GM21515 (cell line): ENCODE results near the gene CCDC57.

ENCODE experiments used
- ATAC-seq: cut with Tn5 transposase; IDR thresholded peaks from one replicate; pipeline ENCODE4 v1.9.1; 2021; ENCODE audit not compliant: unreplicated experiment

Gene CCDC57

DNA sequence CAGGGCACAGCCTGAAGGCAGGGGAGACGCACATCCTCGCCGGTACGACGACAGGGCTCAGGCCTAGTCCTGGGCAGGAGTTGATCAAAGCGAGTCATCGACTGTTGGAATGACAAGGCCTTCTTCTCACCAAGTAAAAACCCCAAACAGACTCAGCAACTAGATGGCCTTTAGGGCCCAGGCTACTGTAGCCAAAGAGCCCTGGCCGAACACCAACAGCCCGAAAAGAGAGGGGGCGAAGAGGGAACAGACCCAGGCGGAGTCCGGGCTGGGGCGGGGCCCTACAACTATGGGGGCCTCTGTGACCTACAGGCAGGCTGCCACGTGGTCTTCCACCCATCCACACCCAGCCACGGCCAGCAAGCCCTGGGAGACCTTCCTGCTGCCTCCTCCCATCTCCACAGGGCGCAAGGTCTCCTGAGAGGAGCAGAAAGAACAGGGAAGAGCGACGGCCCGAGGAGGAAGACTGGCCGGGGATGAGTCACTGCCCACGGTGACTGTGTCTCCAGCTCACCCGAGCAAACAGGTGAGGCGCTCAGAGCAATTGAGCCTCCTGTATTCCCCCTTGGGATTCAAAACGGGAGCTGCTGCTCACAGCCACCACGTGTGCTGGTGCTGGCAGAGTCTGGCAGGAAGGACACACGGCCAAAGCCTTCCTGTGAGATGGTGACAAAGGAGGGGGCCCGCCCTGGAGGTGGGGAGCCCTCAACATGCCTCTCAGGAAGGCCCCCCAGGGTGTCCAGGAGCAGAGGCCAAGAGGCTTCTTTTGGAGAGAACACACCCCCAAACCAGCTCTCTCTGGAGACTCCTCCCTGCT lies 33.9 kb upstream of the CCDC57 start:
- no peak for ATAC-seq

DNA sequence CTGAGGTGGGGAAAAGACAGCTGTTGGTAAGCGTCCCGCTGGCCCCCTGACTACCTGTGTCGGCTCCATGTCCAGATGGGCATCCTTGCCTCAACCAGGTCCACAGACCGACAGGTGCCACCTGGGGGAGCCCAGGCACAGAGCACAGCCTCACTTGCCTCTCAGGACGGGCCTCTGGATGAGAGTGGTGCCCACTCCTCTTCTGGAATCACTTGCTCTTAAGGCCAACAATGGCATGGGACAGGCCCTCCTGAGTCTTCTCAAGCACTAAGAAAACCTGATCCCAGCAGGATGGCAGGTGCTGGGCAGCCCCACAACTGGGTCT lies 33.4 kb upstream of the CCDC57 start:
- ATAC-seq: no peak

DNA sequence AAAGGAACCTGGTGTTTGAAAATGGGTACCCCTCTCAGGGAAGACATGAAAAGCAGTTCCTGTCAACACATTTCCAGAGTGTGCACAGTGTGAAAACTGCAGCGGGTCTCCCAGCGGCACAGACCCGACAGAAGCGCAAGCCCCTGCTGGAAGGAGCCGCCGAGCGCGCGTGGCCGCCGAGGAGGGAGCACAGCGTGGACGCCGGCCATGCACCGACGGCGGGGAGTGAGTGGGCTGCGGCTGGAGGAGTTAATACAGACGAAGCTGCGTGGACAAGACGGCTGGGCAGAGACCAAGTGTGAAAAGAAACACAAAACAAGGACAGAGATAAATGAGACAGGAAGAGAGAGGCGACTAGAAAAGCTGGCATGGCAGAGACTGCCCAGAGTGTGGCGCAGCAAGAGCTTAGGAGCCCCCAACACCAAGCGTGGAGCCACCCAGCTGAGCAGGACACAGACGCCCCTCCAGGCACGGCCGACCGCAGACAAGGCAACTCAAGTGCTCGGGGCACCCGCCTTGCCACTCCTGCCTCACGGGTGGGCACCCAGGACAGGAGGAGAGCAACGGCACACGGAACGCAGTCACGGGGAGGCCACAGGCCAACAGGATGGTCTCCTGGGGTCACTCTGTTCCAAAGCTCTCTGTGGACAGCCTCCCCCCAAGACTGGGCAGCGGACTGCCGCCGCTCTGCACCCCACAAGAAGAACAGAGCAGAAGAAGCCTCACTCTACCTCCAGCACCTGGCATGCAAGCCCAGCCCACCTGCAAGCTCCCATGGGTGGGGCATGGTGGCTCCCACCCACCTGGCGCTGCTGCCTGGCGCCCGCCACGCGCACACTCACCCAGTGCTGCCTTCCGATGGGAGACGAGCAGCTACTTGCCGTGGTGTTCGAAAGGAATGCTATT lies 32.7 kb upstream of the CCDC57 start:
- ATAC-seq: no peak

DNA sequence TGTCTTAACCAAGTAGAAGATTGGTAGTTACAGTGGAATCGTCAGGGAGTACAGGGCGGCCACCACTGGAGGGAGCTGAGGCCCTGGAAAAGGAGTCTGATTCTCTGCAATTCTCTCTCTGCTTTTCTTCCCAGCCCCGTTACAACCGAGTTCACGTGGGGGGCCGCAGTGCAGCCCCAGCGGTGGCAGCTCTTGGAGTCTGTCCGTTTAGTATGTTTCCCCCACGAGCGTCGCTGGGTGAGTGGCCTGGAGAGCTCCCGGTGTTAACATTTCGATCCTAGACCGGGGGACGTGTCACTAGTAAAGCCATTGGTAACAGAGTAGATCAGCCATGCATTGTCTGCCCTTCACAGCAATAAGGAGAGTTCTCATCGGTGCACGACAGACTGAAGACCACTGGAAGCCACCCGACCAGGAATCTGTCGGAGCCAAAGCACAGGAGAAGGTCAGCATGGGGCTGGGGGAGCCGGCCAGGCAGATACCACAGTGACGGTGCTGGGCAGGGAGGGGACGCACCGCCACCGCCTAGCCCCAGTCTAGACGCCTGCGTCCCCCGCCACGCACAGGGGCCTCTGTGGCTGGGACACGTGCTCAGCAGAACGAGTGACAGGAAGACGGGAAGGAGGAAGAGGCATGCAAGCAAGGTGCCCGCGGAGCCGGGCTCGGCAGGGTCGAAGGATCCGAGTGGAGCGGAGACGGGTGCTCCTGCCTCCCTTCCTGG lies 31.9 kb upstream of the CCDC57 start:
- ATAC-seq: no peak

DNA sequence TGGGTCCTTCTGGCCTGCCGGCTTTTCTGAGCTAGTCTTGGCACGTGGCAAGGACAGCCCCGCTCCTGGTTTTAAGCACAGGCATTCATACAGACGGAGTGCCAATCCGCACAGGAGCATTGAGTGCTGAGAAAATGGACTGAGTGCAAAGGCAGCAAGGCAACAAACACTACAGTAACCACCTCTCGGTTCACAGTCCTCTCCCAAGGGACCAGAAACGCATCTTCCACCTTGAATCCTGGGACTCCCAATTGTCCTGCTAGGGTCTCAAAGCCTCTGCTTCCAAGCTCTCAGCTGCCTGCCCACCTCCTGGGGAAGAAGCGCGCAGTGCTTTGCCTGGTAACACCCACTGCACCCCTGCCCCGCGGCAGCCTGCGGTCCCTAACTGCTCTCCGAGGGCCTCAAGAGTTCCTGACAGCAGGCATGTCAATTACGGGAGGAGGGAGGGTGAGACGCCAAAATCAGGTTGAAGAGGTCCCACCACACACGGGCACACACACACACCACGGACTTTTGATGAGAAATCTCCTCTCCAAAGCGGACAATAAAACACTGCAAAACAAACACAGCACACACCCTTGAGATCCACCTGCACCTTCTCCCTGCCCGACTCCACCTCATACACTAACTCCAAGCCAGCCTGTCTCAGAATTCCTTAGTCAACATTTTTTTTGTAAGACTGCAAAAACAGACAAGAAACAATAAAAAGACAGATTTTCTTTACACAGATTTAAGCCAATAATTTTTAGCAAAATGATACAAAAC lies 31.2 kb upstream of the CCDC57 start:
- no peak for ATAC-seq

DNA sequence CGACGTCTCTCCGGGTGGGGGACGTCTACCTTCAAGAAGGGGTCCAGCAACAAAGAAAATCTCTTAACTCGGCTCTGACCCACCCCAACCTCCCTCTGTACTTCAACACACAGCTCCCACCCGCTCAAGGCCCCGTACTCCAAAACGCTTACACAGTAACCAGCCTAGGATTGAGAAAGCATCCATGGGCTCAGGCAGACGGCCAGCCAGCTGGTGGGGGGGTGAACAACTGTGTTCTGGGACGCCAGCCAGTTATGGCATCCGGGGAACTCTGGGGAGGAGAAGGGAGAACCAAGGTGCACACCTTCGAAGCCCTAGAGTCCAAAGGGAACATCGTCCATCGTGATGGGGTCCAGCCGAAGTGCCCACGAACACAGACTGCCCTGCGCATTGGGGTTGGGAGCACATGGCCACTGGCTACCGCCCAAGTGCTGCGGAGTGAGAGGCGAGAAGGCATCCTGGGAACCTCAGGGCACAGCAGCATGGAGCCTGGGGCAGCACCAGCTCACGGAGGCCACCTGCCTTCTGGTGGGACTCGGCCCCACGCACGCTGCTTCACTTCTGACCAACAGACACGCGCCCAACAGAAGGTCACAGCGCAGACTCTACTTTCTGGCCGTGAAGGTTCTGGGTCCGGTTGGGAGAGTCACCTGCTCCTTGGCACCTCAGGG lies 30.5 kb upstream of the CCDC57 start:
- no peak for ATAC-seq

DNA sequence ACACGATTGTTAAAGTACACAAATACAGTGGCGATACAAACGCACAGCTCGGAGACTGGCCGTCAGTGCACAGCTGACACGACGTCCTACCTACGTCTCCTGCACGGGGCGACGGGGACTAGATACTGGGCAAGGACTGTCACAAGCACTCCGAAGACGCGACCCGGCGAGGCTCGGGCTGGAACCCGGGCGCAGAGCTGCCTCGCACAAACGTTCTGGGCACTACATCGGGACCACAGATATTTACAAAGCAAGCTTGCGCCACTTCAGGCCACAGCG lies 30.0 kb upstream of the CCDC57 start:
- ATAC-seq: no peak

DNA sequence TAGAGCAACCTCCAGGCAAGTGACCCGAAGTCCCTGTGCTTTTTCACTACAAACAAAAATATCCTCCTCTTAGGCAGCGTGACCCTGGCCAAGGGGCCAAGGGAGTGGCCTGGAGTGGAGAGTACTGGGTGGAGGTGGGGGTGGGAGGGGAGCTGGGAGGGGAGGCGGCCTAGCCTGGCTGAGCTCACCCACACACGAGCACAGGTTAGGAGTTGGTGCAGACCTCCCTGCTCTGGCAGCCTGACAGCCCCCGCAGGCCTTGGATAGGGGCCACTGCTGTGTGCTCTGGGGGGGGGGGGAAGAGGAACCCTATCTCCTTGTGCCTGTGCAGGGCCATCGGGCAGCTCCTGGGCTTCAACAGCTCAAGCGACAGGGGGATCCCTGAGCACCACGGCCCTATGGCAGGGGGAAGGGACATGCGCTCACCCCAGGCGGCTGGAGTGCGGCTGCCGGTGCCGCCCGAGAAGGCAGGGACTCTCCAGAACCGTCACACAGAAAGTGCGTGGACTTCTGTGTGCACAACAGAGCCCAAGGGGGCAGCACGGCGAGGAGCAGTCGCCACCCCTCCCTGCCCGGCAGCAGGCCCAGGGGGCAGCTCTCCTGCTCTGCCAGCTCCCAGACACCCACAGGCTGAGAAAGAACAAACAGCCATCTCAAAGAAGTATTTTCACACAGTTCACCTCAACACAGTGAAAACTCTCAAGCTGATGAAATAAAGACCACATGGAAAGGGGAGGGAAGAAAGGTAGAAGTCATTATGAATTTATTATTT lies 29.5 kb upstream of the CCDC57 start:
- ATAC-seq: no peak

DNA sequence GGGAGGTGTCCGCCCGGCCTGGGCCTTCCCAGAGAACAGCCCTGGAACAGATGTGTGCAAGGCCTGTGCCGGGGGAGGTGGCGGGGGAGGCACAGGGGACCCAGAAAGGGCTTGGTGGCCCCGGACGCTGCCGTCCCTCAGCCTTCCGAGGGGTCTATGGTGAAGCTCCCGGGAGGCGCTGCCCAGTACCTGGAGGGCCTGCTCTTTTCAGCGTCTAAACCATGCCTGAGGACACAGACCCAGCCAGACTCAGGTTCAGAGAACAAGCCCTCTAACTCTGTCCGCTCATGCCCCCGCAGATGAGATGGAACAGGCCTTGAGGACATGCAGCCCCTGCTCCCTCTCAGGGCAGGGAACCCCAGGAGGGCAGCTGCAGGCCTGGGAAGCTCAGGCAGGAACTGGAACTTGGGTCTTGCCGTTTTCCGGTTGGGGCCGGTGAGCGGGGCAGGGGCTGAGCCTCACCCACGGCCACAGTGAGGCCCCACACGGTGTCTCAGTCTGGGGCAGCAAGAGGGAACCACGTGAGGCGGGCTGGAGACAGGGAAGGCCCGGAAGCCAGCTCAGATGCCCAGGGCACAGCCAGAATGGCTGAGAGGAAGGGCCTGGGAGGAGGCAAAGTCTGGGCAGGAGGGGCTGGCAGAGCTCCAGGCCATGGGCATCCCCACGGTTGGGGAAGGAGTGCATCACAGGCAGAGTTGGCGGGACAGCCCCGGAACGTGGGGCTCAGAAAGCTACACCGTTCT lies 28.7 kb upstream of the CCDC57 start:
- no peak for ATAC-seq

DNA sequence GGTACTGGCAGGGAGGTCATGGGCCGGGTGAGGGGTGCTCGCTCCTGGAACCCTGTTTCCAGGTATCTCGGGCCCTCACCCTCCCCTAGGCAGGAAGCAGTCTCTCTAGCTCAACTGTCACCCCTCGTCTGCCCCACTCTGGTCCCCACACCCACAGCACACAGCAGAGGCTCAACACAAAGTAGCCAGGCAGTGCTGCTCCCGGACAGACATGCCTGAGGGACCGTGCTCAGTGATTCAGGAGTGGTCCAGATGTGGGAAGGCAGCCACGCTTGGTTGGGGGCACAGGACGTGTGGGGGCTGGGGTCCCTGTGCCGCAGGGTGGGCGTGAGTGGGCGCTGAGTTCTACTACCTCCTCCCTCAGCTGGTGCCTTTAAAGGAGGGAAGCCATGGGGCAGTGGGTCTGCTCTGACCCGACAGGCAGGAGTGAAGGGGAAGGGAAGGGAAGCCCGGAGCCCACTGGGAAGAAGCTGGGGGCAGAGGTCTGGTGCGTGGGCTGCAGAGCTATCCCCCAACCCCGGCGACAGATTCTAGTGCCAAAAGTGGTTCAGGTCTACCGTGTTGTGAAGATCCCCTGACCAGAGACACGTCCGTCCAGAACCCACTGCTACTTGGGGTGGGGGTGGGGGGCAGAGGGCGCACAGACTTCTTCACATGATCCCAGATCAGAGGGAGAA lies 28.0 kb upstream of the CCDC57 start:
- ATAC-seq: no peak

DNA sequence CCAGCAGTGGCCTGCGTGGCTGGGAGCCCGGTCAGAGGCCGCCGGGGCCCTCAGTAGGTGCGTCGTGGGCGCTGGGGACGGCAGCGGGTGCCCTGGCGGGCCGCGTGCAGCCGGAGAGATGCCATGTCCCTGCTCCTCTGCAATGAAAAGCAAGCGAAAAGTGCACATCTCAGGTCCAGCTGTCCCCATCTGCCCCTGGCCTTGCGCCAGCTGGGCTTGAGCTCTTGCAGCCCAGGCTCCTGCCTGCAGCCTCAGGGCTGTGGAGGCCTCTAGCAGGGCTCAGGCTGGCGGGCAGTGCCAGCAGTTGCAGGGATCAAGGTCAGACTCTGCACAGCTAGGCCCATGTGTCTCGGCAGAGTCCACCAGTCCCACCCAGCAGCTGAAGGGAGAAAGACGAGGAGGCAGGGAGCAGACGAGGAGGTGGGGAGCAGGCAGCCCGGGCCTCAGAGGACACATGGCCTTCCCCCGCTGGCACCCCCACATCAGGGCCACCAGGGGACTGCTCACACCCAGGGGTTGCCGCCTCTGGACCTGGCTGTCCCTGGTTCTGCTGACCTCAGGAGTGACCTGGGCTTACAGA lies 27.4 kb upstream of the CCDC57 start:
- no peak for ATAC-seq

DNA sequence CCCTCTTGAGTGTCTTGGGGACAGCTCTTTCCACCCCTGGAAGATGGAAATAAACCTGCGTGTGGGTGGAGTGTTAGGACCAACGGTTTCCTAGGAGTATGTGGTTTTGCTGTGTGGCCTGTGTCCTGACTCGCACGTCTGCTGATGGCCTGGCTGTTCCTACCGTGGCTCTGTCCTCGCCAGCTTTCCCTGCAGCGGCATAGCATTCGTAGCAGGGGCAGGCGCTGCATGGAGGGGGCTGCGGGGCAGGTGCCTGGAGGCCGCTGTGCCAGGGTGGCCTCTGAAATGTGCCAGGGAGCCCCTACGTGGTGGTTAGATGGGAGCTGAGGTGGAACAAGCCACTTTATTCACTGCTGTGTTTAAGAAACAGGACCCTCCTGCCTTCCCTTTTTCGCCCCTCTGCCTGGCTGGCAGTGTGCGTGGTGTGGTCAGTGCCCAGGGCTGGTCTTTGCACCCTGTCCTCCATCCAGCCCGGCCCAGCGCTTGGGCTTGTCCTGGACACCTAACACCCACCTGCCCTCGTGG lies 26.8 kb upstream of the CCDC57 start:
- no peak for ATAC-seq

DNA sequence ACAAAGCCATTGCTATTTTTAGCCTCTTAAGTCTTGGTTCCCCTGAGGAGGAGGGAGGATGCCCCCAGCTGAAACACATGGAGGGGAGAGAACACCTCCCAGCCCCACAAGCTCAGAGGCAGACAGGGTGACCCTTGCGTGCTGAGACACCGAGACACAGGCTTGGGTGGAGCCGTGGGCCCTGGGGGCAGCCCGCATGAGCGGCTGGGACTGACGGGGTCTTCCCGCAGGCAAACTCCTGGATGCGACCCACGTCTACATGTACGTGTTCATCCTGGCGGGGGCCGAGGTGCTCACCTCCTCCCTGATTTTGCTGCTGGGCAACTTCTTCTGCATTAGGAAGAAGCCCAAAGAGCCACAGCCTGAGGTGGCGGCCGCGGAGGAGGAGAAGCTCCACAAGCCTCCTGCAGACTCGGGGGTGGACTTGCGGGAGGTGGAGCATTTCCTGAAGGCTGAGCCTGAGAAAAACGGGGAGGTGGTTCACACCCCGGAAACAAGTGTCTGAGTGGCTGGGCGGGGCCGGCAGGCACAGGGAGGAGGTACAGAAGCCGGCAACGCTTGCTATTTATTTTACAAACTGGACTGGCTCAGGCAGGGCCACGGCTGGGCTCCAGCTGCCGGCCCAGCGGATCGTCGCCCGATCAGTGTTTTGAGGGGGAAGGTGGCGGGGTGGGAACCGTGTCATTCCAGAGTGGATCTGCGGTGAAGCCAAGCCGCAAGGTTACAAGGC lies 26.0 kb upstream of the CCDC57 start:
- no peak for ATAC-seq

DNA sequence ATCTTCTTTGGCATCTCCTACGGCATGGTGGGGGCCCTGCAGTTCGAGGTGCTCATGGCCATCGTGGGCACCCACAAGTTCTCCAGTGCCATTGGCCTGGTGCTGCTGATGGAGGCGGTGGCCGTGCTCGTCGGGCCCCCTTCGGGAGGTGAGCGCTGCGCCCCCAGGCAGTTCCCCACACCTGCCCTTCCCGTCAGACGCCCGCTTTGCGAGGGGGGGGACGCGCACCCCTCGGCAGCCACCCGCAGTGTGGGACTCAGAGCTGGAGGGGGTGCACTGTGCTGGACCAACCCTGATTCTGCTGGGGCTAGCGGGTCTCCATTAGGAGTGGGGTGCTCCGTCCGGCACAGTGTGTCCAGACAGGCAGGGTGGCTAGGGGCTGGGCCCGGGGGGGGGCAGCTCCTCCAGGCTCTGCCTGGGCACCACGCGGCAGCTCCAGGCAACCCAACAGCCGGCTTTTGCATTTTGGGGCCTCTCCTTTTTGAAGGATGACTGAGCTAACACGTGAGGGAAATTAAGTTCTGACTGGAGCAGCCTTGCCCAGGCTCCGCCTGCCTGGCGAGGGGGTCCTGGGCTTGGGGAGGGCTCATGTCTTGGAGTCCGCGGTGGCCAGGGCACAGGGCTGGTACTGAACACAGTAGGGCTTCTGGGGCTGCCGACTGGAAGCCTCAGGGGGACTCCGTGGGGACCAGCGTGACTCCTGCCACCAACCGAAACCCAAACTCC lies 25.3 kb upstream of the CCDC57 start:
- no peak for ATAC-seq

DNA sequence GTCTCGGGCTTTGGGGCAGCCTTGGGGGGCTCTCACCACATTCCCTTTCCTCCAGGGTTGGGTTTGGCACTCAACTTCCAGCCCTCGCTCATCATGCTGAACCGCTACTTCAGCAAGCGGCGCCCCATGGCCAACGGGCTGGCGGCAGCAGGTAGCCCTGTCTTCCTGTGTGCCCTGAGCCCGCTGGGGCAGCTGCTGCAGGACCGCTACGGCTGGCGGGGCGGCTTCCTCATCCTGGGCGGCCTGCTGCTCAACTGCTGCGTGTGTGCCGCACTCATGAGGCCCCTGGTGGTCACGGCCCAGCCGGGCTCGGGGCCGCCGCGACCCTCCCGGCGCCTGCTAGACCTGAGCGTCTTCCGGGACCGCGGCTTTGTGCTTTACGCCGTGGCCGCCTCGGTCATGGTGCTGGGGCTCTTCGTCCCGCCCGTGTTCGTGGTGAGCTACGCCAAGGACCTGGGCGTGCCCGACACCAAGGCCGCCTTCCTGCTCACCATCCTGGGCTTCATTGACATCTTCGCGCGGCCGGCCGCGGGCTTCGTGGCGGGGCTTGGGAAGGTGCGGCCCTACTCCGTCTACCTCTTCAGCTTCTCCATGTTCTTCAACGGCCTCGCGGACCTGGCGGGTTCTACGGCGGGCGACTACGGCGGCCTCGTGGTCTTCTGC lies 24.6 kb upstream of the CCDC57 start:
- no peak for ATAC-seq
